Neural crest cell (in vitro differentiated cells): ENCODE measurements around the gene CSK. TPM values are rescaled to one million over a fixed set of nuclear protein-coding genes. Genes with fewer than 3 reads are reported as not detected.

Experiments used
- DNase-seq: peaks from one replicate; pipeline ENCODE4 v3.0.0; 2021; ENCODE audit warnings: low read depth, mixed read lengths, low spot score
- H3K27ac Mint-ChIP-seq: one replicate; pipeline ENCODE4 v1.8.0; 2021; ENCODE audit warnings: mild to moderate bottlenecking, mixed read lengths; ENCODE audit not compliant: unreplicated experiment
- H3K27me3 Mint-ChIP-seq: 2 replicates; pipeline ENCODE4 v1.8.0; 2021; ENCODE audit warnings: low read depth, mild to moderate bottlenecking, mixed read lengths
- H3K36me3 Mint-ChIP-seq: 2 replicates; pipeline ENCODE4 v1.8.0; 2021; ENCODE audit warnings: low read depth, mild to moderate bottlenecking, mixed read lengths
- H3K4me1 Mint-ChIP-seq: 2 replicates; pipeline ENCODE4 v1.8.0; 2021; ENCODE audit warnings: mixed read lengths
- H3K4me3 Mint-ChIP-seq: one replicate; pipeline ENCODE4 v1.8.0; 2021; ENCODE audit warnings: mild to moderate bottlenecking, mixed read lengths
- H3K9me3 Mint-ChIP-seq: 2 replicates; pipeline ENCODE4 v1.8.0; 2021; ENCODE audit warnings: mixed read lengths
- CTCF ChIP-seq: fragments of 200-600 bp; sonication (generic); conservative IDR thresholded peaks from 2 replicates; pipeline ENCODE4 v1.5.0; 2021; ENCODE audit warnings: antibody characterized with exemption, mild to moderate bottlenecking
- total RNA-seq: library from RNA; stranded (reverse); gene quantifications from 2 replicates; pipeline ENCODE4 v1.2.1, GENCODE V29; 2021

CSK gene
- total RNA-seq, 1 donor from 2014 or later = 109 TPM

- DNase-seq = no peak
Measured at GRCh38 chr15:74822233-74822632, 40.4 kb downstream of the CSK start.

GRCh38 chr15:74823324-74823723, 41.4 kb downstream of the CSK start:
- TF ChIP-seq CTCF = no peak
- Mint-ChIP-seq H3K36me3 (no peaks in the 10 kb centered on the region), H3K9me3 (no peaks in the 10 kb centered on the region), H3K4me3 (no peak overlapping the region), H3K27me3 (peaks cover 55% of the 10 kb centered on the region), H3K27ac (no peak overlapping the region), H3K4me1 (peaks cover 13% of the 10 kb centered on the region)
- no peak for DNase-seq

More at GRCh38 chr15:74822233-74822632, 40.4 kb downstream of the CSK start:
- Mint-ChIP-seq H3K4me3 (no peak overlapping the region), H3K27me3 (peaks cover 46% of the 10 kb centered on the region), H3K9me3 (no peaks in the 10 kb centered on the region), H3K36me3 (no peaks in the 10 kb centered on the region), H3K4me1 (peaks cover 13% of the 10 kb centered on the region), H3K27ac (no peak overlapping the region)
- TF ChIP-seq CTCF = no peak

- no peaks in the 10 kb centered on the region for H3K9me3 Mint-ChIP-seq
- H3K27me3 Mint-ChIP-seq = peaks cover 63% of the 10 kb centered on the region
- no peak for TF ChIP-seq CTCF
- H3K4me3 Mint-ChIP-seq = no peak overlapping the region
- no peak overlapping the region for H3K27ac Mint-ChIP-seq
- peaks cover 8% of the 10 kb centered on the region for H3K4me1 Mint-ChIP-seq
- DNase-seq = no peak
- H3K36me3 Mint-ChIP-seq = no peaks in the 10 kb centered on the region
Measured at GRCh38 chr15:74824976-74825375, 43.1 kb downstream of the CSK start.

- H3K36me3 Mint-ChIP-seq = no peaks in the 10 kb centered on the region
- no peak for TF ChIP-seq CTCF
- H3K9me3 Mint-ChIP-seq = no peaks in the 10 kb centered on the region
- peaks cover 5% of the 10 kb centered on the region for H3K4me1 Mint-ChIP-seq
- no peak for DNase-seq
- peaks cover 69% of the 10 kb centered on the region for H3K27me3 Mint-ChIP-seq
- H3K4me3 Mint-ChIP-seq = no peak overlapping the region
- H3K27ac Mint-ChIP-seq = no peak overlapping the region
Measured at GRCh38 chr15:74825866-74826265, 44.0 kb downstream of the CSK start.

- Mint-ChIP-seq H3K27me3 (peaks cover 72% of the 10 kb centered on the region), H3K27ac (no peak within 1 kb of the TSS), H3K9me3 (no peaks in the 10 kb centered on the region), H3K36me3 (no peaks in the 10 kb centered on the region), H3K4me3 (no peak within 1 kb of the TSS), H3K4me1 (peaks cover under 1% of the 10 kb centered on the region)
- peak; percentile 47 for DNase-seq
- TF ChIP-seq CTCF = no peak
Measured at GRCh38 chr15:74826364-74826819, 44.5 kb downstream of the CSK start, which contains the start of gene CPLX3. Gene CPLX3, plus strand, starts transcription at chr15:74826627. Its CDS starts 77 bp downstream, at chr15:74826704.

- H3K27me3 Mint-ChIP-seq = peaks cover 72% of the 10 kb centered on the region
Measured at GRCh38 chr15:74826921-74827320, 45.0 kb downstream of the CSK start.

More at GRCh38 chr15:74826921-74827320, 45.0 kb downstream of the CSK start:
- no peaks in the 10 kb centered on the region for H3K9me3 Mint-ChIP-seq
- H3K4me3 Mint-ChIP-seq = no peak overlapping the region
- H3K36me3 Mint-ChIP-seq = no peaks in the 10 kb centered on the region
- DNase-seq = no peak
- no peak for TF ChIP-seq CTCF
- no peak overlapping the region for H3K27ac Mint-ChIP-seq
- no peaks in the 10 kb centered on the region for H3K4me1 Mint-ChIP-seq
